ENCODE measurements around the gene ZNF407.
A peak's percentile ranks its signal among the peaks of the same experiment; 100 is the strongest.

Gene ZNF407

DNA sequence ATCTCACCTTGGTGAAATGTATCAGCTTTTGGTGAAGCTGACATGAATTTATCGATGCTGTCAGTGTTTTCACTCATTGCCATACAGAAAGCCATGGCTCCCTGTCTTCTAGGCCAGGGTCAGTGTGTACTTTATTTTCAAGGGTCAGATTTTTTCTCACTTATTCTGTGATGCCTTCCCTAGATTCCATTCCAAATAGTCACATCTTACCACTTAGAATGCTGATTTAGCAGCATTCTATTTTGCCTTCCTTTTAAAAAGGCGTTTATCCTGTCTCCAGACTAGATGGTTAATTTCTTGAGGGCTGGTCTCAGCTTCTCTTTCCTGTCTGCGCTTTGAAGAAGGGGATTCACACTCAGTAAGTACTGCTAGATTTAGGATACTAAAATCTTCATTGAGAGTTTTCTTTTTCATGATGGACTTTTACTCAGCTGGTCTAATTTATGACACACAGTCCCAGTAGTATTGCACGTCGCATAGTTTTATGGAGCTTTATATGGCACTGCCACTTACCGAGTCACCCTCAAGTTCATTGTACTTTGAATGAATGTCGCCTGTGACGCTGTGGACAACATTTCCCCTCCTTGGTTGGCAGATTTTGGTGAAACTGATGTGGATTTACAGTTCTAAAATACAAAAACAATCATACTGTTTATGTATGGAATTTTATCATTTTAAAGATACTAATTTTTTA, 194.0 kb downstream of the ZNF407 start:
- ATAC-seq: no peak
- no peak for DNase-seq

DNA sequence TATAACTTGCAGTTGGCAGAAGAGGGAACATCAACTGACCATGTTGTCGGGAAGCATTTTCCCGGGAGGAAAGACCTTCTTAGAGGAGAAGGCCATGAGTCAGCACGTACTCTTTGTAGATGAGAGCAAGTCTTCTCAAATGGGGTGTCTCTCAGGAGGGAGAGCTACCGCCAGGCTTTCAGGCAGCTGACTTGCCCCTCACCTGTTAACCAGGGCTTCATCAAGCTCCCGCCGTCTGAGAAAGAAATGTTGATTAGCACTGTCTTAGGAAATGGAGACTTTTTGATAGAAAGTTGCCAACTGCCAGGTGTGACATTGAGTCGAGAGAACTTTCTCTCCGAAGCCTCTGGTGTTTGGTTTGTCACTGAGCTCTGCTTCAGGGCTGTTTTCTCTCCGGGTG, 196.1 kb downstream of the ZNF407 start:
- ATAC-seq (no peak), DNase-seq (no peak)

DNA sequence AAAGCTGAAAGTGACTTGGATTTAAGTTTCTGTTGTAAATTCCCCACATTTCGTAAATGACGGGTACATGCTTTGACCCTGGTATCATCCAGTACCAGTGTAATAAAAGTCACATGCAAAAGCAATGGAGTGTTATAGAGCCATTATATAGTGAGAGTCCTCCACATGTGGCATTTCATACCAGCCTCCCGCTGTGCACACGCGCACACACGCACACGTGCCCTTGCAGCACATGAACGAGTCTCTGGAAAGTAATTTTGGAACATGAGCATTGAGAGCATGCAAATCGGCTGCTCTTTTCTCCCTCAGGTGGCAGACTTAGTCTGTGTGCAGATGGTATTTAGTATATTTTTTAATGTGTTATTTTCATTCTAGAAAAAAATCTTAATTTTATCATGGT, 198.1 kb downstream of the ZNF407 start:
- DNase-seq: no peak
- no peak for ATAC-seq

DNA sequence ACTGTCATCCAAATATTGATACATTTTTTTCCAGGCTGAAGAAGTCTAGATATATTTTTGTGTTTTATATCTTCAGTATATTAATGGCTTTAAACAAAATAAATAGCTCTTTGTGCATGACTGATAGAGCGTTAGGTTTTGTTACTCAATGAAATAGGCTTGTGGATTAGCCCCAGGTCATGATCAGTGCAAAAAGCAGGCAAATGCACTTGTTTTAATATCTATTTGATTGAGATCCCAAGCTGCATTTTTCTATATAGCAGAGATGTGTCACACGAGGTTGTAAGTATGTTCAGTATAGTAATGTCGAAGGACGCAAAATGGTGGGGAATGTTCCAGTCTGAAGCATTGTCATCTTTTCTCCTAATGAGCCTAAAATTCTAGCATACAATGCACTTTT, 198.5 kb downstream of the ZNF407 start:
- DNase-seq (no peak), ATAC-seq (no peak)

DNA sequence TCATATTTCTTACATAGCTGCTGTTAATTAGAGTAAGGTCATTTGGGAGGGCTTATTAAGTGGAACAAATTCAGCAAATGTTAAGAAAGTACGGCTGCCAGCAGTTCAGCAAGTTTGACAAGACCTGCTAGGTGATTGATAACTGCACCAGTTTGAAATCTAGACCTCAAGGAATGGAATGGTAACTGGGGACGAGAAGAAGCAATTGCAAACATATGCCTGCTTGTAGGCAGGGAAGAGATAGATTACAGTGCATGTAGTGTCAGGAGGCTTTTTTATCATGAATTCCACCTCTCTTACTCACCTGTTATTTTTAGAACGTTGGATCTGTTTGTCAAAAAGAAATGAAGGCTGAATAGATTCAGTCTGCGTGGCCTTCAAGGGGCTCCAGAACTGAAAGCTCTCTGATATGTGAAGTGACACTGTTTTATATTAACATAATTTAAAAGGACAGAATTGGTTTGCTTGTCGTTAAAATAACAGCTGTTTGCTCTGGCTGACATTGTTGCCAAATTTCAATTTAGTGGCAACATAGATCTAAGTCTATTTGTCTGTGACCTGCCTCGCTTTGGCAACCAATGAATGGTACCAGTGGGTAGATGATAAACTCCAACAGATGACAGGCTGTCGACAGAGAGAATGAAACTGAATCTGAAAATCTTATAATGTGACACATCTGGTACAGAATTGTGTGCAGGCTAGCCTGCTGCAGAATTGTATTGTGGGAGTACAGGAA, 199.3 kb downstream of the ZNF407 start:
- DNase-seq: no peak
- peak; percentile 86 for ATAC-seq

DNA sequence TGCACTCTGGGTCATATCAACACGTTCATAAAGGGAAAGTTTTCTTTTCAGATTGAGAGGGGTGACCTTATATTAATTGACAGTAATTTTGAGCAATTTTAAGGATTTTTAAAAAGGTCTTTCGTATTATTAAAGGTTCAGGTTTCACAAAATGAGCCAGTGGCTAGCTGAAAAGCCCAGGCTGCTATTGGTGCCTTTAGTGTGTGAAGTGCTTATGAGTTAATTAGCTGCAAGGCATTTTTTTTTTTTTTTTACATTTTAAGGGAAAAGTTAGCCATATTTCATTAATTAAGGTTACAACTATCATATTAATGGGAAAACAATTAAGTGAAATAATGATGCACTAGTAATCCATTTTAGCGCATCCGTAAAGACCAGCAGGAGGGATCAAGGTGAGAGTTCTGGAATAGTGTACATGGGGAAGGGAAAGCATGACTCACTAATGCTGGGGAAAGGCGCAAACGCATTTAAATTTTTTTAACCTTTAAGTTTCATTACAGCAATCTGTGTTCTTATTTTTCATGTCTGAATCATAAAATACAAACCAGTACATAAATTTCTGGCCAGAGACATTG, 200.0 kb downstream of the ZNF407 start:
- no peak for DNase-seq
- ATAC-seq: no peak

DNA sequence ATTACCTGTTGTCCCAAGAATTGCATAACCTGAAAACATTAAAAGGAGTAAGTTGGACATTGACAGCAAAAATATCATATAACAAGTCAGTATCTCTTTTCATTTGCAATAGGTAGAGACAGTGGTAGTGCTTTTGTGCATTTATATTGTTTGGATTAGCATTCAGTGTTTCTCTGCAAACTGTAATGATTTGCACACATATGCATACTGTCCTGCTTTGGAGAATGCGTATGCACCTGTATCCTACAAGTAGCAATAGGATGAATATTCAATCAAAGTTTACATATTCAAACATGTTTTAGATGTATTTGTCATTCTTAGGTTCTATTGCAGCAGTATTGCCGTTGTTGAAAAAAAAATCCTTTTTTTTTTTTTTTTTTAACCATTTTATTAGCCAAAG, 201.9 kb downstream of the ZNF407 start:
- DNase-seq: no peak

DNA sequence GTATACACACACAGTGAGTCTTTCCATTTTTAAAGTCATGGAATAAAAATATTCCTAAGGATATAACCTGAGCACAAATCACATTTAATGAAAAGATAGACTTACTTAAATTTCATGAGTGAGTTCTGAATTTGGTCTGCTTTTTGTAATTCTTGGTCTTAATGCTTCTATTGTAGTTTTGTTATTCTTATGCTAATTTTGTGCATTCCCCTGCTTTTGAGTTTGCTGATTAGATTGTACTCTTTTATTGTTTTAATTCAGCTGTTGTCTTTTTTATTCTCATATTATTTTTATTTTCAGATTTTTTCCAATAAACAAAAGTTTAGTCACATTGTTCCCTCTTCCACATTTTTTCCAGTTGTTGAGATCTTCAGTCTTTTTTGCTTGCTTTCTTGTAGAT, 202.4 kb downstream of the ZNF407 start:
- DNase-seq (no peak), ATAC-seq (no peak)

More for the DNA sequence above, 201.9 kb downstream of the ZNF407 start:
- ATAC-seq: no peak

DNA sequence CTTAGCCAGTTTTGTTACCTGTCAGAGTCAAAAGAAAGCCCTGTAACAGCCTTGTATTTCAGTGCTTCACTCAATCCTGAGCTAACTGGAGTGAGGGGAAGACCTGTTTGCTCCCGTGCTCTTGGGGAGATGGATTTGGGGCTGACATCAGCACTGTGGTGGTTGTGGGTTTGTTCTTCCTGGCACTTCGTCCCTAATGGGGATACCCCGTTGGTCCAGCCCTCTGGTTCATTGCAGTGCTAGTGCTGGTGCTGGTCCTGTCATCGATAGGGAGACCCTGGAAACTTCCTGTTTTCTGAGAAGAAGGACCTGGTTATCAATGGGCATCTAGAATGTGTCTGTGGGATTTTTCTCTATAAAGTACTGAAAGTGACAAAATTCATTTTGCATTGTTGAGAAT, 205.4 kb downstream of the ZNF407 start:
- DNase-seq (no peak), ATAC-seq (no peak)

DNA sequence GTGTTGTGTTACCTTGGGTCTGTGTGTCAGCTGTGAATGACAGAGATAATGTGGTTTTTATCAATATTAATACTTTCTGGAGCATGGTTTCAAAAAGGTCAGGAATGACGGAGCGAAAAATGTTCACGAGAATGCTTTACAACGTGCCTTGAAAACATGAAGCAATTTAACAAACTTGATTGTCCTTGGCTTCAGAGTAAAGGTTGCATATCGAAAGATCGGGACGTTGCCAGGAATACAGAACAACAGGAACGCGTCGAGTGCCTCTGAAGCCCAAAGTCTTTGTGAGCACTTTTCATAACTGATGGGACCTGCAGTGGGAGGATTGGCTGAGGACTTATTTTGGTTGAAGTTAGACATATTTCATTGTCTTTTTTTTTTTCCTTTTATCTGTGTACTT, 206.1 kb downstream of the ZNF407 start:
- DNase-seq: no peak

DNA sequence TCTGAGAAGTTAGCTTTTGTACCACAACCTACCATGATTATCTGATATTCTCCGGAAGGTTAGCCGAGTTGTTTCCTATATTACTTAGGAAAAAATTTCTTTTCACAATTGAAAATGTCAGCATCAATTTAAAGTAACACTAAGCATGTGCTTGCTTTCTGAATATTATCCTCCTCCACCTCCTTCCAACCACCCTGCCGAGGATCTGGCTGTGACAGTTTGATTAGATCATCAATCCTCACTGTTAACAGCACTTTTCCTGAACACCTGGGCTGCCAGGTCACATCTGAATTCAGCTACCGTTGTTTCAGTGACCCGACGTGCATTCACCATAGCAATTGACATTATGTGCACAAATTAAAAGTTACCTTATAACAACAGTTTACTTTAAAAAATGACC, 207.0 kb downstream of the ZNF407 start:
- DNase-seq: no peak
- no peak for ATAC-seq

More for the DNA sequence above, 206.1 kb downstream of the ZNF407 start:
- no peak for ATAC-seq

DNA sequence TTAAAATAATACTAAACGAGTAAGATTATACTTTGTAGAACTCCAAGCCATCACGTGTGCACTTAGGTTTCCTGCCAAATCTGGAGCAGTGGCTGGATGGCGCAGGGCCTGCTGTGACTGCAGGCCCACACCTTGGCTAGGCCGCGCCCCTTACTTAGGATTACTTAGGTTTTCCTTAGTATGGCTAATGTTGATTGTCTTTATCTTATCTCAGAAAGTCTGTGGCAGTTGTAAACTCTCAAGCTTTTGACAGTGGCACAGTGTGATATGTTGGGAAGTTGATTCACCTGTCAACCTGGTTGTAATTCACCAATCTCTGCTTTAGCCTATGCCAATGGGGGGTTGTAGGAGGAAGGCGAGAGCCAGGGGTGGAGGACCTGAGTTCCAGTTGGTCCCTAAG, 208.4 kb downstream of the ZNF407 start:
- ATAC-seq: no peak

DNA sequence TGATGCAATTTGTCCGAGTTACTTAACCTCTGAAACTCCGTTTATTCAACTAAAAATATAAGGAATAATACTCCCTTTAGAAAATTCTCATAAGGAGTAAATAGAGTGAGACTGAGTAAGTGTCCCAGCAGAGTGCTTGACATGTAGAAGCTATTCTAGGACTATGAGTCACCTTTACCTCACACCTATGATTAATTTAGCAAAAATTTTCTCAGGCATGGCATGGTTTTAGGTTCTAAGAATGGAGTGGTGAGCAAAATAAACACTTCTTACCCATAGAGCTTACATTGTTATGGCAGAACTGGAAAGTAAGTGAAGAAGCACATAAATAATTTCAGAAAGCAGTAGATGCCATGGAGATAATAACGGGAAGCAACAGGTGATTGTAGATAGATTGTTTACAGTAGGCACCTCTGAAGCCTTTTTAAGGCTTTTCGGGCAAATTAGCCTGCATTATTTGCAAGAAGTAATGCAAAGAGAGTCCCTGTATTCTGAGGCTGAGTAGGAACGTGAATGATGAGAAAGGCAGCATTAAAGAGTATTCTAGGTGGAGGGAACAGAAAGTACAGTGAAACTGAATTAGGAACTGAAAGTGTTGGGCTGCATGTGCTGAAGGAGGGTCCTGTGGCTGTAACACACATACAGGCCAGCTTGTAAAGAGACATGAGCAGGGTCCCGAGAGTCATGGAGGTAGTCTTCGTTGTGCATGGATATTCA, 209.2 kb downstream of the ZNF407 start:
- no peak for DNase-seq
- peak; percentile 75 for ATAC-seq

More for the DNA sequence above, 208.4 kb downstream of the ZNF407 start:
- DNase-seq: no peak

DNA sequence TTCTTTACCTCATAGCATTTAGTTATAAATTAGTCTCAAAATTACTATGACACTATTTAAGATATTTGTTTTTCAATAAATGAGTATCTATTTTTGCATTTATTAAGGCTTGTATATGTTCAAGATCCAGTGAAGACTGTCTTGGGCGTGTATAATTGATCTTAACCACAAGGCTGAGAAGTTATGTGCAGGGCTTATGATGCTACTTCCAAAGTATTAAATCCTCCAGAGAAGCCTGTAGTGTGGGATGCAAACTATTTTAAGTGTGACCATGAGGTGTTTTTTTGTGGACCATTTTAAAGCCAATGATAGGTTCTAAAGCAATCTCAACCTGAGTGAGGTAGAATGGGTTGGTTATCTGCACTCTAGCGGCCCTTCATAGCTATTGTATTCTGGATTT, 219.9 kb downstream of the ZNF407 start:
- ATAC-seq (no peak), DNase-seq (no peak)

DNA sequence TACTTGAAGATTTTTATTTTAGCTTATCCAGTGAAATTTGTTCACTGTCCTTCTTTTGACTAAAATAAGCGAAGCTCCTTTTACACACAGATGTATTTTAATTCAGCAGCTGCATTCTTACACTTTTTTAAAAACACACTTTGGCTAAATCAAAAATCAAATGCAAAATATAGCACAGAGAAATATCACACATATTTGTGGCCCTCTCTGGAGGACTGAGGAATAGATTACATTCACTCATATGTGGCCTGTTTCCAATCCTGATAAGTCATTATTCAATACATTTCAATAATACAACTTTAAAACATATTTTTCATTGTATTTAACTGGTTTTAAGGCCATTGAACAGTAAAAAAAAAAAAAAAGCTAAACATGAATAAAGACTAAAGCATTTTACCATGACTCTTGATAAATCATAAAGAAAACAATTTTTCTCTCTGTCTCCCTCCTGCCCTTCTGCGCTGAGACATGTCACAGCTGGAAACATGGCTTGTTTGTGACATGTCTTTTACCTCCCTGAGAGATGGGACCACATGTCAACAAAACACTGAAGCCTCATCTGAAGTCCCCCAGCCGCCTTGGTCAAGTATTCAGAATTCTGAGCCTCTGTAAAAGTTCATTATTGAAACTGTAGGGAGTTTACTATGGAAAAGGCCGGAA, 221.0 kb downstream of the ZNF407 start:
- DNase-seq: no peak
- ATAC-seq: no peak

DNA sequence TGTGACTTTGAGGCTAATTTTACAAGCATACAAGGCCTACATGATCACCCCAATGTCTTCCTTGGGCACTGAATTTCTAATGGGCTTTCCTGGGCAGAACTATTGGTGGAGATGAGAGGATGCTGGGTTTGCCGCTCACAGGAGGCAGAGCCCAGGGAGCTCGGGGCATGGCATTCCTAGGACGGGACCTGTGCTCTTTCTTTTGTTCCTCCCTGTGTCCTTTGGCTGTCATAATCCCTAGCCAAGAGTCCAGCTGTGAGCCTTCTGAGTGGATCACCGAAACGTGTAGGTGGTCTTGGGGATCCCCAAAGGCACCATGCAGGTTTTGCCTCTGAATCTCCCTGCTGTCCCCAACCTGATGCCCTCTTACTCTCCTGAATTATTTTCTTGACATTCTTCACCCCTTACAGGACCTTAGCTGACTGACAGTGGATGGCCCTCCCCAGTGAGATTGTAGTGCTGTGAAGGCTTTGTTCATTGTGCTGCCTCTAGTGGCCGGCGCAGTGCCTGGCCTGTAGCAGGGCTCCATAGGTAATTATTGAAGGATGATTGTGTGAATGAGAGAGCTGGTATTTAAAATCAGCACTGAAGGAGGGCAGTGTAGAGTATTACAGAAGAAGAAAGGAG, 221.9 kb downstream of the ZNF407 start:
- DNase-seq (no peak), ATAC-seq (no peak)

DNA sequence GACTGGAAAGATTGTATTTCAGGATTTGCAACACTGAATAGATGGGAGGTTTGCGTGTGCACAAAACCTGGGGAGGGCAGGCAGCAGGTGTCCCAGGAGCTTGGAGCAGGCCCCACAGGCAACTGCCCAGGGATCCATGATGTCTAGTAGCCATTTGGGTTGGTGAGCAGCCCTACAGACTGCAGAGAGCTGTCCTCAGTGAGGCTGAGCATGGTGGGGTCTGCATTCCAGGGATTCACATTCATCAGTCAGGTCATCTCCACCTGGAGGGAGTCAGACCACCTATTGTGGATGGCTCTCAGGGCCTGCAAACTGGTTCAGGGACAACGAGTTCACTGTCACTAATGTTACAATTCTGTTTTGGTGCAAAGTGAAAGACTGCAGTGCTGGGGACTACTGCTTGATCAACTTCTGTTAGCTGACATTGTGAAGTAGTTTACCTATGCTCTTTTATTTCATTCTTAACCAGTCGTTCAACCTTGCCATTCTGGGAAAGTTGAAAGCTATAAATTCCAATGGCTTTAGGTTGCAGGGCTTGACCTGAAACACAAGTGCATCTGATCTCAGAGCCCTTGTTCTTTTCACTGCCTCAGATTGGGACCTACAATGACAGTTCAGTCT, 222.6 kb downstream of the ZNF407 start:
- ATAC-seq: no peak
- no peak for DNase-seq

DNA sequence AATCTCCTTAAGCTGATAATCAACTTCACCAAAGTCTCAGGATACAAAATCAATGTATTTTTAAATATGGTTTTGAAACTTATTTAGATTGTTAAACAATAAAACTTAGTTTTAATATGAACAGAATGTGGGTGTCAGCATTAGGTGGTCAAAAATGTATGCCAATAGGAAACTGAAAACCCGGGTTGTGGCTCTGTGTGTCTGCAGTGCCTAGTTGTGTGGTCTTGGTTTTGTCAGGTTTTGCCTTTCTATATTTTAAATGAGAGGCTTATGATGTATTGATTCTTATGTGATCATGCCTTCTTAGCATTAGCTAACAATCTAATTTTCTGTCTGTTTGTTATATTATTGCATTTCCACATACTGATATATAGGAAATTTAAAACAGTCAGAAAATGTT, 227.8 kb downstream of the ZNF407 start:
- ATAC-seq: no peak
- no peak for DNase-seq

DNA sequence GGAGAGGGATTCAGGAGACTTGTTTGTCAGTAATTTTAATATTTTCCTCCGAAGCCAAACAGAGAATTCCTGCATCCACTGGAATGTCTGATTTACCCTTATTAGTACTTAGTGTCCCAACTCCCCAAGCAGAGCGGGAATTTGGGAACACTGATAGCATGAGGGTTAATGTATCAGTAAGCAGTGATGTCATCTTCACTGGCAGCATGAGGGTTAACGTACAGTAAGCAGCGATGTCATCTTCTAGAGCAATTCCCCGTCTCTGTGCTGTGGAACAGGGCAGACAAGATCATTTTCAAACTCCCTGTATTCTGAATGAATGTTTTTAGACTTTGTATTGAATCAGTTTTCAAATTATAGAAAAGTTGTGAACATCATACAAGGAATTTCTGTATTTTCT, 228.9 kb downstream of the ZNF407 start:
- DNase-seq (no peak), ATAC-seq (no peak)

DNA sequence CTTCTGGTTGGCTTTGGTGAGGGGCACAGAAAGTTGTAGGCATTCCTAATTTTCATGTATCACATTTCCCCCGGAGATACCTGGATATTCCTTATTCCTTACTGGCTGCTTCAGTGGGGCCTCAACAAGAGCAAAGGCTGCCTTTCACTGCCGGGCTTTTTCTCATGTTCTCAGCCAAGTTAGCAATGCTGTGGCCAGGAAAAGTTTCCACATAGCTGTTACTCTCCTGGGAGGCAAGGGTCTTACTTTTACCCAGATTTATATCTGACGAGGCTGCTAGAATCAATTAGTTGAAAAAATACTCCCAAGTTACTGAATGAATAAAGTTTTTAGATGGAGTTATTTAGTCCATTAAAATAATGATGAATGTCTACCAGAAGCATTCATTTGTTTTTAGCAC, 230.5 kb downstream of the ZNF407 start:
- ATAC-seq (no peak), DNase-seq (no peak)

DNA sequence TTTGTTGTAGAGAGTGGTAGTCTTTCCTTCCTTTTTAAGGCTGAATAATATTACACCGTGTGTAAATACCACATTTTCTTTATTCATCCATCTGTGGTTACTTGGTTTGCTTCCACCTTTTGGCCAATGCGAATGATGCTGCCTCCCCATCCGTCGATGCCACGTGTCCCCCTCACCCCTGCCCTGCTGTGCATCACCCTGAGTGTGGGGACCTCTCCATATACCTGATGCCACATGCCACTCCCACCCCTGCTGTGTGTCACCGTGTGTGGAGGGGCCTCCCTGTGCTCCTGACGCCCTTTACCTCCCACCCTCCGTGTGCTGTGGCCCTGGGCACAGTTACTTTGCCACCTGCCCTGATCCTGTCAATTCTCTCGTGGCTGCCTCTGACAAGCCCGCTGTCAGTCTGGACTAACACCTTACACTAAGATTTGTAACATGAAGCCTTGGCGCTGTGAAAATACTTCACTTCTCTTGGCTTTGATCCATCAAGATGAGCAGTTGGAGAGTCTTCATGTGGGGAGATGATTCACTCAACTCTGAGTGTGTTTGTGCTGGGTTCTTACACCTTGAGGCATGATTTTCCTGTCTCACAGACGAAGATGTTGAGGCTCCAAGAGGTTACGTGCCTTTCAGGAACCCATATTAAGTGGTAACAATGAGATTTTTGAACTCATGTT, 234.0 kb downstream of the ZNF407 start:
- no peak for DNase-seq
- no peak for ATAC-seq
